A549 (cell line): Measurements from ENCODE around the gene GAL3ST1. TPM values are rescaled to one million over a fixed set of nuclear protein-coding genes. Genes with fewer than 3 reads are reported as not detected.
A peak's percentile ranks its signal among the peaks of the same experiment; 100 is the strongest.

Source experiments
- ATAC-seq, 2 experiments: fragments of 200-7000 bp in 1 of 2; fragments of >200 bp in 1 of 2; cut with Nextera tagmentation in 1 of 2; cut with Tn5 transposase in 1 of 2; 3 replicates each; pipeline versions ENCODE4 v1.8.0 to v1.9.1; 2018 to 2020; ENCODE audit warnings: mild to moderate bottlenecking in 1 of 2, moderate library complexity in 1 of 2
- CTCF ChIA-PET: fragments of 300-600 bp; sonication (Branson Sonifier 250); formaldehyde crosslinking; extraction: SDS; loops from one replicate; lab custom pipeline; 2021; ENCODE audit warnings: antibody characterized with exemption, inconsistent platforms; lab: Yijun Ruan, JAX
- POLR2A ChIA-PET: fragments of 350-600 bp; formaldehyde crosslinking; extraction: SDS; loops from one replicate; lab custom pipeline; 2021; ENCODE audit warnings: antibody characterized with exemption, inconsistent platforms; lab: Yijun Ruan, JAX
- DNase-seq, 2 experiments: peaks; one replicate each; pipeline versions ENCODE4 v3.0.0 to v3.0.0-alpha.2; 2011 to 2016; ENCODE audit warnings: low read depth in 1 of 2, low spot score in 1 of 2
- FAIRE-seq: peaks from 2 replicates; lab custom pipeline; 2011; peaks lifted over from hg19 to GRCh38; lab: Jason Lieb, UNC
- H3K27ac ChIP-seq, 2 experiments: fragments of >200 bp; sonication (Bioruptor Twin); formaldehyde crosslinking; 3 replicates each; pipeline ENCODE4 v1.5.1; 2016 to 2017
- H3K4me1 ChIP-seq: fragments of >200 bp; sonication (Bioruptor Twin); formaldehyde crosslinking; 3 replicates; pipeline ENCODE4 v1.6.1; 2016
- H3K4me2 ChIP-seq: fragments of >200 bp; sonication (Bioruptor Twin); formaldehyde crosslinking; 3 replicates; pipeline ENCODE4 v1.6.1; 2016
- H3K4me3 ChIP-seq: fragments of >200 bp; sonication (Bioruptor Twin); formaldehyde crosslinking; 3 replicates; pipeline ENCODE4 v1.5.1; 2016
- H3K9me3 ChIP-seq: fragments of >200 bp; sonication (Bioruptor Twin); formaldehyde crosslinking; 3 replicates; pipeline ENCODE4 v1.6.1; 2016
- CEBPB ChIP-seq, 2 experiments: fragments of >200 bp in 1 of 2; sonication (Bioruptor Twin) in 1 of 2; formaldehyde crosslinking in 1 of 2; IDR thresholded peaks; 2 replicates each; pipeline ENCODE4 v1.6.1; 2012 to 2016
- CHD2 ChIP-seq: fragments of 150-350 bp; IDR thresholded peaks from 2 replicates; pipeline ENCODE4 v1.6.1; 2014; ENCODE audit warnings: low read length; ENCODE audit not compliant: partially characterized antibody
- ELK1 ChIP-seq: fragments of 150-350 bp; IDR thresholded peaks from 2 replicates; pipeline ENCODE4 v1.6.1; 2014; ENCODE audit warnings: low read depth, mild to moderate bottlenecking, low read length
- FOSL2 ChIP-seq, 2 experiments: fragments of 450-650 bp in 1 of 2; fragments of >200 bp in 1 of 2; sonication (Bioruptor Twin) in 1 of 2; formaldehyde crosslinking; IDR thresholded peaks; 2 replicates each; pipeline versions ENCODE4 v1.5.0 to v1.6.1; 2016 to 2020; ENCODE audit warnings: mild to moderate bottlenecking in 1 of 2, moderate library complexity in 1 of 2
- HEYL ChIP-seq: fragments of 250-450 bp; sonication (Bioruptor Pico); IDR thresholded peaks from 2 replicates; pipeline ENCODE4 v1.8.0; 2021; ENCODE audit warnings: mild to moderate bottlenecking, moderate library complexity
- HOXA7 ChIP-seq: fragments of 250-450 bp; sonication (Bioruptor Pico); IDR thresholded peaks from 2 replicates; pipeline ENCODE4 v1.5.0; 2020; ENCODE audit warnings: mild to moderate bottlenecking, moderate library complexity
- MAFK ChIP-seq: fragments of 450-650 bp; IDR thresholded peaks from 2 replicates; pipeline ENCODE4 v1.6.1; 2014; ENCODE audit not compliant: partially characterized antibody
- RAD21 ChIP-seq, 2 experiments: fragments of >200 bp in 1 of 2; sonication (Bioruptor Twin) in 1 of 2; formaldehyde crosslinking in 1 of 2; IDR thresholded peaks in 1 of 2; conservative IDR thresholded peaks in 1 of 2; 2 replicates in 1 of 2; 3 replicates in 1 of 2; pipeline ENCODE4 v1.6.1; 2012 to 2018; ENCODE audit warnings: inconsistent platforms in 1 of 2
- RARB ChIP-seq: fragments of 250-450 bp; sonication (Bioruptor Pico); IDR thresholded peaks from 2 replicates; pipeline ENCODE4 v1.8.0; 2021; ENCODE audit warnings: mild to moderate bottlenecking, moderate library complexity
- RNF2 ChIP-seq: fragments of 200-600 bp; sonication (generic); IDR thresholded peaks from 2 replicates; pipeline ENCODE4 v1.6.1; 2016; ENCODE audit warnings: low read depth, mild to moderate bottlenecking, antibody characterized with exemption, moderate library complexity, borderline replicate concordance
- SMC3 ChIP-seq: fragments of >200 bp; sonication (Bioruptor Twin); formaldehyde crosslinking; IDR thresholded peaks from 3 replicates; pipeline ENCODE4 v1.6.1; 2018; ENCODE audit warnings: inconsistent platforms
- TFCP2L1 ChIP-seq: fragments of 250-450 bp; sonication (Bioruptor Pico); IDR thresholded peaks from 2 replicates; pipeline ENCODE4 v1.5.0; 2021; ENCODE audit warnings: mild to moderate bottlenecking
- USF2 ChIP-seq: fragments of 450-650 bp; IDR thresholded peaks from 2 replicates; pipeline ENCODE4 v1.6.1; 2014; ENCODE audit warnings: antibody characterized with exemption
- ZFP36 ChIP-seq: fragments of 450-650 bp; IDR thresholded peaks from 2 replicates; pipeline ENCODE4 v1.6.1; 2014; ENCODE audit warnings: borderline replicate concordance; ENCODE audit not compliant: partially characterized antibody
- WGBS: methylation state at CpG from one replicate; pipeline ENCODE4 v1.1.6; 2017; ENCODE audit errors: missing lambda C conversion rate; 5-methylcytosine and 5-hydroxymethylcytosine counted together
- polyA plus RNA-seq, 4 experiments: library from polyadenylated mRNA; depleted of rRNA in 3 of 4; stranded (reverse); fragments of >200 nt; fragmentation: RNase III in 1 of 4; extraction: RNeasy Plus Mini Kit Qiagen cat#74134 plus additional on column Dnase treatment in 1 of 4; gene quantifications; 2 replicates in 3 of 4; 3 replicates in 1 of 4; pipeline ENCODE4 v1.2.3, GENCODE V29; 2011 to 2017
- TF ChIP-seq, protein P1 (sequence below): IDR thresholded peaks from 2 replicates; pipeline ENCODE4 v1.6.1; 2012
- TF ChIP-seq, protein P2 (sequence below): fragments of >200 bp; sonication (Bioruptor Twin); formaldehyde crosslinking; IDR thresholded peaks from 3 replicates; pipeline ENCODE4 v1.6.1; 2016
- TF ChIP-seq, protein P3 (sequence below): fragments of >200 bp; sonication (Bioruptor Twin); formaldehyde crosslinking; IDR thresholded peaks from 3 replicates; pipeline ENCODE4 v1.5.1; 2016

GAL3ST1 gene
- polyA plus RNA-seq, 2 of the 4 experiments (the other 2 are of a cell fraction), result 8.7 to 14.0 TPM

DNA sequence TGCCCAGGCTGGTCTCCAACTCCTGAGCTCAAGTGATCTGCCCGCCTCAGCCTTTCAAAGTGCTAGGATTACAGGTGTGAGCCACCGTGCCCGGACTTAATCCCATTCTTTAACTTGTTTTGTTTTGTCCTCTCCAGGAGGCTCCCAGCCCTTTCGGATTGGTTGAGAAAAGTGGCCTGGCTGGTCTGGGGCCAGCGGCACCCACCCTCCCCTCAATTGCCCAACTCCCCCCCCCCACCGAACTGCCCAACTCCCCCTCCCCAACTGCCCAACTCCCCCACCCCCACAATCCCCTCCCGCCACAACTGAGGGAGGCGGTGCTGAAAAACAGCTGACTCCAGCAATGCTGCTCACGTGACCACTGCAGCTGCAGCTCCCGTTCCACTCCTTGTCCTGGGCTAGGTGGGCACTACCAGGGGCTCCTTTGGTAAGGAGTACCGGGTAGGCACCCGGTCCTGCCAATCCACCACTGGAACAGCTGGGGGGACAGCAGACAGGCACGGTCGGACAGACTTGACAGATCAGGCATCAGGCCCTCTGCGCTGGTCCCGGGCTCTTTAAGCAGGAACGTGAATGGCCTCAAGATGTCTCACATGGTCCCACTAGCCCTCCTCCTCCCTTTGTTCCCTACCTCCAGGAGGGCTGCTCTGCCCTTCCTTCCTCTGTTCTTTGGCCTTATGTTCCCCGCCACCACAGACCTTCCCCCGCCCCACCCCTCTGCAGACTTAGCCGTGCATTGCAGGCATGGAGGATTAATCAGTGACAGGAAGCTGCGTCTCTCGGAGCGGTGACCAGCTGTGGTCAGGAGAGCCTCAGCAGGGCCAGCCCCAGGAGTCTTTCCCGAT is 32.2 kb upstream of the GAL3ST1 start, which contains the start of gene TCN2:
Gene TCN2, plus strand, starts transcription at position 720 of the 845 bp plus-strand sequence. CDS start 158 bp downstream, outside the sequence.
- CTCF ChIA-PET, result interaction anchor here (0.7 to 4.0 kb wide), 16 partner anchors 9 to 543 kb away, joined by 3 to 27 read pairs (median 4); partner anchors contain the start of gene SLC35E4
- peak; percentile 83 to 84 for ATAC-seq
- 2% methylated on average over 18 of the region's 24 CpGs for WGBS
- peak; percentile 58 to 69 for DNase-seq
- TF ChIP-seq RARB (CRISPR knock-in tag) (no peak), MAFK (peak; percentile 68), USF2 (peak; percentile 89), CHD2 (no peak), TFCP2L1 (CRISPR knock-in tag) (no peak)
- TF ChIP-seq, protein P1, sequence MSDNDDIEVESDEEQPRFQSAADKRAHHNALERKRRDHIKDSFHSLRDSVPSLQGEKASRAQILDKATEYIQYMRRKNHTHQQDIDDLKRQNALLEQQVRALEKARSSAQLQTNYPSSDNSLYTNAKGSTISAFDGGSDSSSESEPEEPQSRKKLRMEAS, result peak; percentile 52
- TF ChIP-seq, protein P2, sequence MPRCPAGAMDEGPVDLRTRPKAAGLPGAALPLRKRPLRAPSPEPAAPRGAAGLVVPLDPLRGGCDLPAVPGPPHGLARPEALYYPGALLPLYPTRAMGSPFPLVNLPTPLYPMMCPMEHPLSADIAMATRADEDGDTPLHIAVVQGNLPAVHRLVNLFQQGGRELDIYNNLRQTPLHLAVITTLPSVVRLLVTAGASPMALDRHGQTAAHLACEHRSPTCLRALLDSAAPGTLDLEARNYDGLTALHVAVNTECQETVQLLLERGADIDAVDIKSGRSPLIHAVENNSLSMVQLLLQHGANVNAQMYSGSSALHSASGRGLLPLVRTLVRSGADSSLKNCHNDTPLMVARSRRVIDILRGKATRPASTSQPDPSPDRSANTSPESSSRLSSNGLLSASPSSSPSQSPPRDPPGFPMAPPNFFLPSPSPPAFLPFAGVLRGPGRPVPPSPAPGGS, result no peak
- Histone ChIP-seq H3K4me3 (peak within 1 kb of the TSS; percentile 51), H3K9me3 (no peaks in the 10 kb centered on the region), H3K4me1 (peaks cover 32% of the 10 kb centered on the region), H3K27ac (peak within 1 kb of the TSS; percentile 78 to 90), H3K4me2 (peak within 1 kb of the TSS; percentile 89)
- POLR2A ChIA-PET, result interaction anchor here (0.6 to 1.0 kb wide), 5 partner anchors 13 to 182 kb away, joined by 3 to 5 read pairs (median 3); partner anchors contain the start of gene DUSP18
- no peak for FAIRE-seq

GRCh38 chr22:30605449-30606110 is 31.1 kb upstream of the GAL3ST1 start:
- ChIA-PET POLR2A (no interaction called here), CTCF (interaction anchor here (0.7 to 1.9 kb wide), 12 partner anchors 8 to 432 kb away, joined by 3 to 7 read pairs (median 4); no protein-coding TSS in a partner anchor)
- no peak for FAIRE-seq
- ATAC-seq, result peak; percentile 75 to 78
- H3K4me3 ChIP-seq, result peak overlapping the region; percentile 51
- peak overlapping the region; percentile 89 for H3K4me2 ChIP-seq
- DNase-seq, result peak; percentile 69
- H3K27ac ChIP-seq, result peak overlapping the region; percentile 78 to 90
- WGBS, result 16% methylated on average over 7 of the region's 9 CpGs
- TF ChIP-seq SMC3 (peak; percentile 32), HOXA7 (CRISPR knock-in tag) (no peak), HEYL (CRISPR knock-in tag) (no peak), ELK1 (no peak), RNF2 (no peak), RAD21 (conservative IDR thresholded peaks at IDR 0.05 in 1 of 2, IDR thresholded peaks at IDR 0.05 in 1 of 2) (peak; percentile 21 to 31; a peak in 2 of 5 replicates), CEBPB (IDR thresholded peaks at IDR 0.05) (no peak), FOSL2 (IDR thresholded peaks at IDR 0.05) (no peak), FOSL2 (CRISPR knock-in tag; IDR thresholded peaks at IDR 0.05) (no peak), ZFP36 (peak; percentile 94)
- TF ChIP-seq, protein P3, sequence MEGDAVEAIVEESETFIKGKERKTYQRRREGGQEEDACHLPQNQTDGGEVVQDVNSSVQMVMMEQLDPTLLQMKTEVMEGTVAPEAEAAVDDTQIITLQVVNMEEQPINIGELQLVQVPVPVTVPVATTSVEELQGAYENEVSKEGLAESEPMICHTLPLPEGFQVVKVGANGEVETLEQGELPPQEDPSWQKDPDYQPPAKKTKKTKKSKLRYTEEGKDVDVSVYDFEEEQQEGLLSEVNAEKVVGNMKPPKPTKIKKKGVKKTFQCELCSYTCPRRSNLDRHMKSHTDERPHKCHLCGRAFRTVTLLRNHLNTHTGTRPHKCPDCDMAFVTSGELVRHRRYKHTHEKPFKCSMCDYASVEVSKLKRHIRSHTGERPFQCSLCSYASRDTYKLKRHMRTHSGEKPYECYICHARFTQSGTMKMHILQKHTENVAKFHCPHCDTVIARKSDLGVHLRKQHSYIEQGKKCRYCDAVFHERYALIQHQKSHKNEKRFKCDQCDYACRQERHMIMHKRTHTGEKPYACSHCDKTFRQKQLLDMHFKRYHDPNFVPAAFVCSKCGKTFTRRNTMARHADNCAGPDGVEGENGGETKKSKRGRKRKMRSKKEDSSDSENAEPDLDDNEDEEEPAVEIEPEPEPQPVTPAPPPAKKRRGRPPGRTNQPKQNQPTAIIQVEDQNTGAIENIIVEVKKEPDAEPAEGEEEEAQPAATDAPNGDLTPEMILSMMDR, result peak; percentile 64
- TF ChIP-seq, protein P1, result peak; percentile 60
- peaks cover 32% of the 10 kb centered on the region for H3K4me1 ChIP-seq
- no peaks in the 10 kb centered on the region for H3K9me3 ChIP-seq
